Measurements from ENCODE around the gene UBE4B.

The UBE4B gene

GRCh38 chr1:10152709-10153284 is 120.0 kb downstream of the UBE4B start:
- DNase-seq (ENCODE audit: low read depth, low spot score): peak; percentile 34
- no peak overlapping the region for H3K4me3 ChIP-seq (ENCODE audit: low read length)

GRCh38 chr1:10155087-10155712 is 122.4 kb downstream of the UBE4B start:
- no peak for DNase-seq (ENCODE audit: low read depth, low spot score)
- H3K4me3 ChIP-seq (ENCODE audit: low read length): no peak overlapping the region

- H3K4me3 ChIP-seq (ENCODE audit: low read length): no peak overlapping the region
- DNase-seq (ENCODE audit: low read depth, low spot score): no peak
Measured at GRCh38 chr1:10160173-10160572, 127.4 kb downstream of the UBE4B start.

DNA sequence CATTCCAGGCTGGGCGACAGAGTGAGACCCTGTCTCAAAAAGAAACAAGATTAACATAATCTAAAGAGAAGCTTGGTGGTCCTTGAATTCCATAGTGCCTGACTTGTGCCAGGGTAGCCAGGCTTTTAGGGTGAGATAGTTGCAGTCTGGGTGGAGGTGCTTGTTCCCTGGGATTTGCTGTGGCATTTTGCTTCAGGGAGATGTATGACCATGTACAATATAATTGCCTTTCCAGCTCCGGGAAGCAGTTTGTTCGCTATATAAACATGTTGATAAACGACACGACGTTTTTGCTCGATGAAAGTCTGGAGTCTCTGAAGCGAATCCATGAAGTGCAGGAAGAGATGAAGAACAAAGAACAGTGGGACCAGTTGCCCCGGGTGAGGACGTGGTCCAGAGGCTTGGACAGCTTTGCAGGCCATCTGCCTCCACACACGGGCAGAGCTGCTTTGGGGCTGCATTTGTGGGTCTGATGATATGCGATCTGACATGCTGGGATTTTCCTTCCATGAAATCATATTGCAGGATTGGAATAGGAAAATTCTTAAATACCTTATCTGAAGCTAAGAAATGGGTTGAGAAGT is 128.2 kb downstream of the UBE4B start:
- H3K4me3 ChIP-seq (ENCODE audit: low read length): no peak overlapping the region
- DNase-seq (ENCODE audit: low read depth, low spot score): no peak

DNA sequence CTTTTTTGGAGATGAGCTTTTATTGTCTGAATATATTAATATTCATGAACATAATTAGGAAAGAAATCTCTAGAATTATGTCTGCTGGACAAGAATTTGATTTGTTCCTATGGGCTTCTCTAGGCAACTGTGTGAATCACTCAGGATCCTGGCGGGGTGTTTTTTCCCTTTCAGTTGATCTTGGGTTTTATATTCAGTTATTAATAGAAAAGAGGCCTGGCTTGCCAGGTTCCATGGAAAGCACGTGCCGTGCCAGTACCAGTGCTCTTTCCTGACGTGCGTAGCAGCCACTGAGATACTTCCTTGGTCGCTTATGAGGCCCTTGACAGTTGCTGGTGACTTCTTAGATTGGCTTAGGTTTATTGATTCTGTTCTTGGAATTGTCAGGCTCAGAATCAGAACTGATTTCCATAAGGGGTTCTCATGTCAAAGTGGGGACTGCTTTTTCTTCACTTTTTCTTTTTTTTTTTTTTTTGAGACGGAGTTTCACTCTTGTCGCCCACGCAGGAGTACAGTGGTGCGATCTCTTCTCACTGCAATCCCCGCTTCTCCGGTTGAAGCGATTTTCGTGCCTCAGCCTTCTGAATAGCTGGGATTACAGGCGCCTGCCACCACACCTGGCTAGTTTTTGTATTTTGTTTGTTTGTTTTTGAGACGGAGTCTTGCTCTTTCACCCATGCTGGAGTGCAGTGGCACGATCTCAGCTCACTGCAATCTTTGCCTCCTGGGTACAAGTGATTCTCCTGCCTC is 129.0 kb downstream of the UBE4B start:
- no peak for DNase-seq (ENCODE audit: low read depth, low spot score)
- no peak overlapping the region for H3K4me3 ChIP-seq (ENCODE audit: low read length)

GRCh38 chr1:10168912-10169514 is 136.3 kb downstream of the UBE4B start:
- H3K4me3 ChIP-seq (ENCODE audit: low read length): no peak overlapping the region
- DNase-seq (ENCODE audit: low read depth, low spot score): no peak

DNA sequence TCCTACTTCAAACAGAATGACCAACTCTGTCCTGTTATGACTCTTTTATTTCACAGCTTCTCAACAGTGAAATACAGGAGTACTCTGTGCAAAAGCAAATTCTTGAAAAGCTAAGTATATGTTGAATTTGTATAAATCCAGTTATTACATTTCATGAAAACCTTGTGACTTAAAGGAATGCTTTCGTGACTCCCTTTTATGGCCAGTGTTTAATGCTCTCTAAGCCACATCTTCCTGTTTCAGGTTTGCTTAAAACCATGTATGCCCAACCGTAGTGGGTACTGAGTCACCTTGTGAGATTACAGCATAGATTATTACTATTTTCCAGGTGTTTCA is 137.4 kb downstream of the UBE4B start:
- peak; percentile 66 for DNase-seq (ENCODE audit: low read depth, low spot score)
- H3K4me3 ChIP-seq (ENCODE audit: low read length): no peak overlapping the region

GRCh38 chr1:10171105-10171767 is 138.5 kb downstream of the UBE4B start:
- no peak overlapping the region for H3K4me3 ChIP-seq (ENCODE audit: low read length)
- no peak for DNase-seq (ENCODE audit: low read depth, low spot score)

- H3K4me3 ChIP-seq (ENCODE audit: low read length): no peak overlapping the region
- no peak for DNase-seq (ENCODE audit: low read depth, low spot score)
Measured at GRCh38 chr1:10171995-10172669, 139.4 kb downstream of the UBE4B start.

DNA sequence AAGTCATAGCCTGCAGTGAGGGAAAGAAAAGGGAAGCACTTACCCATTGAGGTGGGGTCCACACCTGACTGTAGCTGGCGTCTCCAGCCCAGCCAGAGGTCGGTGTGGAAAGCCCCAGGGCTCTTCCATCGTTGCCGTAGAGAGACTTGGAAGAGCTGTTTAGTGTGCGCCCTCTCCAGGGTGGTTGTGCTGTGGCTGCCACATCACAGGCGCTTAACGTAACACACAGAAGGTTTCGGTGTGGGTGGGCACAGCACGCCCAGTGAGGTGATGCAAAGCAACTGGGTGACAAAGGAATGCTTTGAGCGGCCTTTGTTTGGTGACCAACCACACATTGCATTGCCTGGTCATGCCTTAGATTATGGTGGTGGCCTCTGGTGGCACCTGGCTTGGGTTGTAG is 140.8 kb downstream of the UBE4B start:
- H3K4me3 ChIP-seq (ENCODE audit: low read length): no peak overlapping the region
- DNase-seq (ENCODE audit: low read depth, low spot score): no peak

DNA sequence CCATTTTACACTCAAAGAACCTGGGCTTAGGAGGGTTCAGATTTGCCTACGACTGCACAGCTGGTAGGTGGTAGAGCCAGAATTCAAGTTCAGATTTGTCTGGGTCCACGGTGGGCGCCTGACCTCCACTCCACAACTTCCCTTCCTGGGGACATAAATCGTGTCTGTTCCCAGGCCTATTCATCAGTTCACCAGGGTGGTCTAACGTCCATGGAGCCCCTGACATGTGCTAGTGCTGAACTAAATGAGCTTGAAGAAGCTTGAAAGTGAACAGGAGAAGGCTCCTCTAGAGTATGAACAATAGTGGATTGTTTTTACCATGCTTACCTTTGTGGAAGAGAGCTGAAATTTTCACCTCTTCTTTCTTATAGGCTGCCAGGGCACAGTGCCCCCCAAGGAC is 145.1 kb downstream of the UBE4B start:
- no peak for DNase-seq (ENCODE audit: low read depth, low spot score)
- H3K4me3 ChIP-seq (ENCODE audit: low read length): no peak overlapping the region

- DNase-seq (ENCODE audit: low read depth, low spot score): no peak
- H3K4me3 ChIP-seq (ENCODE audit: low read length): no peak overlapping the region
Measured at GRCh38 chr1:10178597-10179405, 146.0 kb downstream of the UBE4B start.

GRCh38 chr1:10179406-10180091 is 146.8 kb downstream of the UBE4B start:
- no peak overlapping the region for H3K4me3 ChIP-seq (ENCODE audit: low read length)
- DNase-seq (ENCODE audit: low read depth, low spot score): no peak

GRCh38 chr1:10181154-10181553 is 148.4 kb downstream of the UBE4B start:
- no peak overlapping the region for H3K4me3 ChIP-seq (ENCODE audit: low read length)
- no peak for DNase-seq (ENCODE audit: low read depth, low spot score)

DNA sequence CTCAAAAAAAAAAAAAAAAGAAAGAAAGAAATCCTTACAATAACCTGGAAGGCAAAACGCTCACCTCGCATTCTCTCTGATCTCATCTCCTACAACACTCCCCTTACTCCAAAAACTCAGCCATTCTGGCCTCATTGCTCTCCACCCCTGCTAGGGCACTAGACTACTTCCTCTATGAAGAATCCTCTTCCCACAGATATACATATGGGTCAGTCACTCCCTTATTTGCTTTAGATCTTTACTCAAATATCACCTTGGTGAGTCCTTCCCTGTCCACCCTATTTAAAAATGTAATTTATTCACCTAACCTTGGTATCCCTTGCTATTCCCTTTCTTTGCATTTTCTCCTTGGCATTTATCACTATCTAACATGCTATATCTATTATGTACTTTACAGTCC is 153.0 kb downstream of the UBE4B start:
- no peak for DNase-seq (ENCODE audit: low read depth, low spot score)

DNA sequence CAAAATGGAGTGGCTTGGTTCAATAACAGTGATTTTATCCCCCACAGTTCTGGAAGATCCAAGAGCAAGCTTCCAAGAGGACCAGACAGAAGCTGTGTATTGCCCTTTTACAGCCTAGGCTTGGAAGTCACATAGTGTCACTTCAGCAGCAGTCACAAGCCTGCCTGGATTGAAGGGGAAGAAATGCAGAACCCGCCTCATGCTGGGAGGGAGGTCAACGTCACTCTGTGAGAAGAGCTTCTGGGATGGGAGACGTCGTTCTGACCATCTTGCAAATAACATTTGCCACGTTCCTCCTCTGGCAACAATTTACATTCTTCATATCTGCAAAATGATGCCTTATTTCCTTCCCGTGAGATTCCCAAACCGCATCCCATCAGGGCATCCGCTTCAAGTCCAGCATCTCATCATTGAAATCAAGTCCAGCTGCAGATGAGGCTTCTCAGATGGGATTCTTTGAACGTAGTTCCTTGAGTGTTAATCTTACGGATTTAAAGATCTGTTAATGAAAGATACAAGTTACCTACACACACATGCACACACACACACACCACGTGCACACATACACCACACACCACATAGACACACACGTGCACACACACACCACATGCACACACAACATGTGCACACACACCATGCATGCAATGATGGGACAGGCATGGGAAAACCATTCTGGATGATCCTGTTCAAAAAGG is 153.7 kb downstream of the UBE4B start:
- H3K4me3 ChIP-seq (ENCODE audit: low read length): no peak overlapping the region
- no peak for DNase-seq (ENCODE audit: low read depth, low spot score)

More for the DNA sequence above, 153.0 kb downstream of the UBE4B start:
- no peak overlapping the region for H3K4me3 ChIP-seq (ENCODE audit: low read length)

GRCh38 chr1:10187026-10187334 is 154.2 kb downstream of the UBE4B start:
- no peak for DNase-seq (ENCODE audit: low read depth, low spot score)
- H3K4me3 ChIP-seq (ENCODE audit: low read length): no peak overlapping the region
